NCI-H774 (cell line): ENCODE data around the gene SPACDR.
"Not testable (repeated sequence)": the region's sequence is repeated elsewhere in the genome, so short reads cannot be mapped to it uniquely, and the experiment has no call there.

Source experiments
- DNase-seq: peaks from one replicate; lab custom pipeline; 2025; lab: John Stamatoyannopoulos, UW

SPACDR gene

GRCh38 chr7:100465702-100466311 lies 1.7 kb upstream of the SPACDR start:
- no peak for DNase-seq

DNA sequence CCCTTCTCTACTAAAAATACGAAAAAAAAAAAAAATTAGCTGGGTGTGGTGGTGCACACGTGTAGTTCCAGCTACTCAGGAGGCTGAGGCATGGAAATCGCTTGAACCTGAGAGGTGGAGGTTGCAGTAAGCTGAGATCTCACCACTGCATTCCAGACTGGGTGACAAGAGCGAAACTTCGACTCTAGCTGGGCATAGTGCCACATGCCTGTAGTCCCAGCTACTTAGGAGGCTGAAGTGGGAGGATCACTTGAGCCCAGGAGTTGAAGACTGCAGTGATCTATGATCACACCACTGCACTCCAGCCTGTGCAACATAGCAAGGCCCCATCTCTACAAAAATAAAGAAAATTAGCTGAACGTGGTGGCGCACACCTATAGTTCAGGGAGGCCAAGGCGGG lies 1.2 kb upstream of the SPACDR start:
- no peak for DNase-seq

DNA sequence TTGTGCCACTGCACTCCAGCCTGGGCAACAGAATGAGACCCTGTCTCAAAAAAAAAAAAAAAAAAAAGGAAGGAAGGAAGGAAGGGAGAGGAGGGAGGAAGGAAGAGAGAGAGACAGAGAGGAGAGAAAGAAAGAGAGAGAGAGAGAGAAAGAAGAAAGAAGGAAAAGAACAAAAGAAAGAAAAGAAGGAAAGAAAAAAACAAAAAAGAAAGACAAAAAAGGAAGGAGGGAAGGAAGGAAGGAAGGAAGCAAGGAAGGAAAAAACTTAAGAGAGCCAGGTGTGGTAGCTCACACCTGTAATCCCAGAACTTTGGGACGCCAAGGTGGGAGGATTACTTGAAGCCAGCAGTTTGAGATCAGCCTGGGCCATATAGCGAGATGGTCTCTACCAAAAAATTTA lies 731 bp upstream of the SPACDR start:
- no peak for DNase-seq

- DNase-seq: no peak
Observed at GRCh38 chr7:100457033-100457432, 7.0 kb downstream of the SPACDR start.

DNA sequence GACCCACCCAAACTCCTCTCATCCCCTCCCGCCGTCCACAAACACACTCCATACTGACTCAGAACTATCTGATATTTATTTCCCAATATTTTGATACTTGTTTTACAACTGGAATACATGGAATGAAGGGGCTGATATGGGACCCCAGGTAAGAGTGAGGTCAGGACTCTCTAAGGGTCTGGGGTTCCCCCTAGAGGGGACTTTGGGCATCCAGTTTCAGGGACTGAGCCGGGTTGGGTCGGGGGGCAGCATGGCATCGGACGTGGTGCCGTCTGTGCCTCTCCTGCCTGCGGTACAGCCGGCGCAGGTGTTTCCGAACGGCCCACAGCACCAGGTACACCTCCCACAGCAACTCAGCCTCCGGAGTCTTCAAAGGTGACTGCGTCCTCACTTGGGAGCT lies 7.5 kb downstream of the SPACDR start:
- no peak for DNase-seq

DNA sequence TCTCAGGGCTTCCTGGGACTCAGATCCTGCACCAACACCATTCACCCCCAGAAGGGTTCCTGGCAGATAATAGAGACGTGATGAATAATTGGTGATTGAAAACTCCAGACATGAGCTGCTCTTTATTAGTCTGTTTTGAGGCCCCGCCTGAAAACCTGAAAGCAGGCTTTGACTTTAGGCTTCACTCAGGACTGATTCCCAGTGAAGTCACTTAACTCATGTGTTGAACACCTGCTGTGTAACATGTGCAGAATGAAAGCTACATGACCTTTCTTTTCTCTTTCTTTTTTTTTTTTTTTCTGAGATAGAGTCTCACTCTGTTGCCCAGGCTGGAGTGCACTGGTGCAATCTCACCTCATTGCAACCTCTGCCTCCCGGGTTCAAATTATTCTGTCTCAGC lies 8.9 kb downstream of the SPACDR start:
- DNase-seq: no peak

GRCh38 chr7:100453854-100454253 lies 10.2 kb downstream of the SPACDR start:
- not testable (repeated sequence) for DNase-seq

- DNase-seq: no peak
Observed at GRCh38 chr7:100452513-100452912, 11.5 kb downstream of the SPACDR start.

- no peak for DNase-seq
Observed at GRCh38 chr7:100449190-100449795, 14.8 kb downstream of the SPACDR start.

- not testable (repeated sequence) for DNase-seq
Observed at GRCh38 chr7:100447363-100447762, 16.7 kb downstream of the SPACDR start.

- no peak for DNase-seq
Observed at GRCh38 chr7:100446040-100446439, 18.0 kb downstream of the SPACDR start.

GRCh38 chr7:100444311-100445278 lies 19.5 kb downstream of the SPACDR start:
- DNase-seq: no peak

GRCh38 chr7:100443096-100443840 lies 20.8 kb downstream of the SPACDR start:
- DNase-seq: no peak

DNA sequence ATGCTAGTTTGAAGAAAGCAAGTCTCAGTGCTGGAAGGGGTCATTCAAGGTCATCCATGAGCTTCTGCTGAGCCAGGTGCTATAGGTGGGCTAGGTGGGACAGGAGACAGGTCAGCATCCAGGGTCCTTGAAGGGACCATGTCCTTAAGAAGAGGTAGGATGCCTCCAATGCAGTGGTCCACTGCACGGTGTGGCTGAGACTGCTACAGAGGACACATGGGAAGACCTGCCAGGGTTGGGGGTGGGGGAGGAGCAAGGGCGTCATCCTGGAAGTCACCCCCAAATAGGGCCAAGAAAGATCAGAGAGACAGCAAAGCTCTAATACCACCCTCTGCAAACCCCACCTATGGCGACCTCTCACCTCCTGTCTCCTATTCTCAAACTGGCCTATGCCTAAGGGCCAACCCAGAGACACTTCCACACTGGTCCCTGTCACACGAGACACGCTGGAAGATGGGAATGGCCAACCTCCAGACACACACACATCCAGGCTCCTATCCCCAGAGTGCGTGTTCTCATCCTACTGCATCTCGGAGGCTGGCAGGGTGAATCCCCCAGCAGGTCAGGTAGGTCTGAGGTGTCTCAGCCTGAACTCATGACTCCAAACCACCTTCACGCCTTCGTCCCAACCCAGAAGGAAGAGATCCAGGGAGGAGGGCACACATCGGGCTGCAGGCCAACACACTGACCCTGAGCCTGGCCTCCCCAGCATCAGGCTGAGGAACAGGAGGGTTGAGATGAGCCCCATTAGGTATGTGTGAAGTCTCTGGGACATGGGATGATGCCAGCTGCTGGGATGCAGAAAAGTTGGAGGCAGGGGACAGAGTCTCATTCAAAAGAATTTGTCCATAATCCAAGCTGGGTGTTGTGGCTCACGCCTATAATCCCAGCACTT lies 22.2 kb downstream of the SPACDR start:
- no peak for DNase-seq

DNA sequence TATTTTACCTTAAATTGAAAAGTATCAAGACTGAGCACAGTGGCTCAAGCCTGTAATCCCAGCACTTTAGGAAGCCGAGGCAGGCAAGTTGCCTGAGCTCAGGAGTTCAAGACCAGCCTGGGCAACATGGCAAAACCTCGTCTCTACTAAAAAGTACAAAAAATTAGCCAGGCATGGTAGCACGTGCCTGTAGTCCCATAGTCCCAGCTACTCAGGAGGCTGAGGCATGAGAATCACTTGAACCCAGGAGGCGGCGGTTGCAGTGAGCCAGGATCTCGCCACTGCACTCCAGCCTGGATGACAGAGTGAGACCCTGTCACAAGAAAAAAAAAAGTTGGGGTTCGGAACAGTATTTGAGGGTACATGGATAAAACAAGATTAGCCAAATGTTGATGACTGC lies 24.8 kb downstream of the SPACDR start:
- not testable (repeated sequence) for DNase-seq

DNA sequence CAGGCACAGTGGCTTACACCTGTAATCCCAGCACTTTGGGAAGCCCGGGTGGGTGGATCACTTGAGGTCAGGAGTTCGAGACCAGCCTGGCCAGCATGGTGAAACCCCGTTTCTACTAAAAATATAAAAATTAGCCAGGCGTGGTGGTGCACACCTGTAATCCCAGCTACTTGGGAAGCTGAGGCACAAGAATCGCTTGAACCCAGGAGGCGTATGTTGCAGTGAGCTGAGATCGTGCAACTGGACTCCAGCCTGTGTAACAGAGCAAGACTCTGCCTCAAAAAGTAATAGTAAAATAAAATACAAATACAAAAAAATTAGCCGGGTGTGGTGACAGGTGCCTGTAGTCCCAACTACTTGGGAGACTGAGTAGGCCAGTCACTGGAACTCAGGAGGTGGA lies 25.3 kb downstream of the SPACDR start:
- not testable (repeated sequence) for DNase-seq

DNA sequence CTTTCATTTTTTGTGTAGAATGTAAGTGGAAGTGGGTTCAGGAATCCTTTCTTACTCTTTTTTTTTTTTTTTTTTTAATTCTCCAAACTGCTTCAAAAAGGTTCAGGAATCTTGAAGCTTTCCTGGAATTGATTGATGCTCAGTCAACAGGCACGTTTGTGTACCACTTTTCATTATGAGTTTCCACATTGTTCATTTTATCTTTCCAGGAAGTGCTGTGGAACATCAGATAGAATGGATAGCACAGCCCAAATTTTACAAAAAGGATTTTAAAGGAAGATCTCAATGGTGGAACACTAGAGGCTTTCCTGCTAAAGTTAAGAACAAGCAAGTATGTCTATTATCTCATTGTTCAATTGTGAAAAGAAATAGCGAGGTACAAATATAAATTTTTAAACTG lies 25.9 kb downstream of the SPACDR start:
- DNase-seq: no peak

DNA sequence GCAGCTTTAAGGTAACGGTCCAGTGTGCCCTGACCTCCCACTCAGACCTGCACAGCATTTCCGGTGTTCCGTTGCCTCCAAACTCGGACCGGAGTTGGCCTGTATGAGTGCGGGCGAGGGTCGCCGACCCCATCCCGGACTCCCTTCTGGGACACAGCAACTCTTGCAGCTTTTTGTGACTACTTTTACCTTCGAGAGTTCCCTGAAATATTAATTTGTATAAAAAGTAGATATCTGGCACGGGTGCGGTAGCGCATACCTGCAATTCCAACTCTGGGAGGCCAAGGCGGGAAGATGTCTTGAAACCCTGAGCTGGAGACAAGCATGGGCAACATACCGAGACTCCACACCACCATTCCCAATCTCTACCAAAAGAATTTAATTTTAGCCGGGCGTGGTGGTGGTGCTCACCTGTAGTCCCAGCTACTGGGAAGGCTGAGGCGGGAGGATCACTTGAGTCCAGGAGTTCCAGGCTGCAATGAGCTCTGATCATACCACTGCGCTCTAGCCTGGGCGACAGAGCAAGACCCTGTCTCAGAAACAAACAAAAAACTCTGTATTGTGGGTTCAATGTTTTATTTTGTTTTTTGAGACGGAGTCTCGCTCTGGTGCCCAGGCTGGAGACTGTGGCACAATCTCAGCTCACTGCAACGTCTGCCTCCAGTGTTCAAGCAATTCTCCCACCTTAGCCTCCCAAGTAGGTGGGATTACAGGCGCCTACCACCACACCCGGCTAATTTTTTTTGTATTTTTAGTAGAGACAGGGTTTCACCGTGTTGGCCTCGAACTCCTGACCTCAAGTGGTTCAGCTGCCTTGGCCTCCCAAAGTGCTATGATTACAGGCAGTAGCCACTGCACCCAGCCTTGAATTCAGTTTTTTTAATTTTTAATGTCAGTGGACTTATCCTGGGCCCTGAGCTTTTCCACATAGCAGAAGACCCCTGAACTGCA lies 26.6 kb downstream of the SPACDR start:
- no peak for DNase-seq

DNA sequence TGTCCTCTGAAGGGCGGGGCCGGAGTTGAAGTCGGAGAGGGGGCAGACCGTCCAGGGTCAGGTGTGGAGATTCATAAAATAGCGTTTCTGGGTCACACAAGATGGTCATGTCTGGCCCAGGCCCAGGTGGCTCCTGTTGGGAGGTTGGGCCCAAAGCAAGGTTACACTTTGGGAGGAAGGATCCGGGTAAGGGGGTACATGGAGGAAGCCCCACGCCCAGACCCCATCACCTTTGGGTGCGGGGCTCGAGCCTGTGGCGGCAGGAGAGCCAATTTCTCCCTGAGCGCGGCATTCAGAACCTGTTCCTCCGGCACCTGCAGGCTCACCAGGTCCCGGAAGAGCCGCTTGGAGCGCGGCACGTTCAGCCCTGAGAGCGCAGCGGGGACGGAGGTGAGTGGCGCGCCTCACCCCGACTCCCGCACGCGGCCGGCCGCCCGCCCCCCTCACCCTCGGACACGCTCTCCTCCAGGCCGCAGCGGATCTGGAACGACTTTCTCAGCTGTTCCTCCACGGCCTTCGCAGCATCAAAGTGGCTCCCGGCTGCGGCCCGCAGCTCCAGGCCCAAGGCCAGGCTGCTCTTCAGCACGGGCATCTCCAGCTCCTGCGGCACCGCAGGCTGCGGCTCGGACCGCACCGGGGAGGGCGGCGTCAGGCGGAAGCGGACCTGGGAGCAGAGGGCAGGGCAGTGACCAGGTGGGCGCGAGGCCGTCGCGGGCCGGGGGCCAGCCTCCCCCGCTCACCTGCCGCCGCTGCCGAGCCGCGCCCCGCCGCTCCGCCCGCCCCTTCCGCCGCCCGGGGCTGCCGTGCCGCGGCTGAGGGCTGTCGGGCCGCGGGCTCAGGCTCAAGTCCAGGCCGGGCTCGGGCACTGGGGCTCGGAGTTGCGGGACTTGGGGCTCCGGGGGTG lies 28.4 kb downstream of the SPACDR start:
- DNase-seq: peak; percentile 55
